ENCODE results near the gene PDCD7. TPM values are rescaled to one million over a fixed set of nuclear protein-coding genes. Genes with fewer than 3 reads are reported as not detected.

PDCD7 gene
- total and polyA plus RNA-seq, 2 of the 13 experiments (the other 11 are each of a cell fraction or from before 2014, with no cell fraction given) = 10.1 to 14.7 TPM

- no peak for TF ChIP-seq THAP9 (CRISPR knock-in tag; IDR thresholded peaks at IDR 0.05; ENCODE audit: borderline replicate concordance)
- TF ChIP-seq PHF20 (CRISPR knock-in tag; IDR thresholded peaks at IDR 0.05) = no peak
- TF ChIP-seq CERS6 (CRISPR knock-in tag; IDR thresholded peaks at IDR 0.05) = no peak
Observed at GRCh38 chr15:65097651-65098263, 35.9 kb downstream of the PDCD7 start (continued).

GRCh38 chr15:65096481-65097385, 36.9 kb downstream of the PDCD7 start:
- no TSS peak for BruUV-seq (replicated peaks)
- Histone ChIP-seq H3K4me3 (replicated peaks in 1 of 3; ENCODE audit: insufficient read depth in 1 of 3, low read depth in 2 of 3, low read length in 3 of 3) (no peak overlapping the region), H3K79me2 (ENCODE audit: insufficient read depth, low read length) (no peaks in the 10 kb centered on the region), H3K4me2 (ENCODE audit: low read depth, low read length) (no peak overlapping the region), H3K27me3 (ENCODE audit: control insufficient read depth in 1 of 2, insufficient read depth in 2 of 2, low read length in 2 of 2) (no peaks in the 10 kb centered on the region), H4K20me1 (ENCODE audit: insufficient read depth, low read length) (no peaks in the 10 kb centered on the region), H3K27ac (ENCODE audit: extremely low read length, insufficient read depth, low read length) (no peak overlapping the region), H3K4me1 (ENCODE audit: insufficient read depth, low read length) (peaks cover 26% of the 10 kb centered on the region), H3K9ac (ENCODE audit: insufficient read depth, low read depth, low read length) (no peak overlapping the region), H2AFZ (ENCODE audit: low read length) (no peak overlapping the region), H3K36me3 (replicated peaks in 1 of 2; ENCODE audit: control insufficient read depth in 1 of 2, insufficient read depth in 2 of 2, low read length in 2 of 2) (peaks cover 6 to 13% of the 10 kb centered on the region in 2 experiments; a peak in 4 of 5 replicates), H3K9me3 (ENCODE audit: low read length) (no peaks in the 10 kb centered on the region)
- intact Hi-C loops (cut with micrococcal nuclease; ENCODE audit: unreplicated experiment) = no loop called here
- WGBS (ENCODE audit: low lambda C conversion rate) = 85% methylated on average over 4 of the region's 6 CpGs
- no peak for DNase-seq (ENCODE audit: low spot score)
- ATAC-seq = no peak
- ChIA-PET CTCF (ENCODE audit: low intra/inter-chr PET ratio, low total read pairs) (interaction anchor here (0.7 kb wide), 1 partner anchor 64 kb away, joined by 3 read pairs; no protein-coding TSS in a partner anchor), POLR2A (interaction anchor here (0.6 kb wide), 1 partner anchor 1864 kb away, joined by 4 read pairs; no protein-coding TSS in a partner anchor)
- FAIRE-seq = no peak
- in situ Hi-C loops (cut with HindIII; ENCODE audit: extremely low pct_ligation_motif_present, low pct_unique_long_range_greater_than_20kb) = no loop called here
- TF ChIP-seq ZNF570 (CRISPR knock-in tag; IDR thresholded peaks at IDR 0.05; ENCODE audit: borderline replicate concordance) (no peak), ISL2 (CRISPR knock-in tag; IDR thresholded peaks at IDR 0.05) (no peak), ZNF263 (CRISPR knock-in tag; IDR thresholded peaks at IDR 0.05) (no peak), IRF9 (CRISPR knock-in tag; IDR thresholded peaks at IDR 0.05; ENCODE audit: borderline replicate concordance) (no peak), ZNF501 (CRISPR knock-in tag; IDR thresholded peaks at IDR 0.05) (no peak), ZNF878 (CRISPR knock-in tag; IDR thresholded peaks at IDR 0.05) (no peak), MXD3 (CRISPR knock-in tag; IDR thresholded peaks at IDR 0.05) (no peak), SMARCC2 (IDR thresholded peaks at IDR 0.05) (no peak), MYC (CRISPR knock-in tag; IDR thresholded peaks at IDR 0.05; ENCODE audit: borderline replicate concordance) (no peak), ZNF775 (CRISPR knock-in tag; IDR thresholded peaks at IDR 0.05; ENCODE audit: borderline replicate concordance) (no peak), ZNF354B (CRISPR knock-in tag; IDR thresholded peaks at IDR 0.05) (no peak), FOXC1 (CRISPR knock-in tag; IDR thresholded peaks at IDR 0.05; ENCODE audit: borderline replicate concordance) (no peak)

Data from HepG2 (cell line).